ENCODE results near the gene CLCC1.
"Not testable (repeated sequence)": the region's sequence is repeated elsewhere in the genome, so short reads cannot be mapped to it uniquely, and the experiment has no call there.

CLCC1 gene

GRCh38 chr1:108927565-108927964 is 35.7 kb downstream of the CLCC1 start:
- DNase-seq; in situ Hi-C loops (cut with MboI; ENCODE audit: low pct_unique_long_range_greater_than_20kb, low sequenced_read_pairs): not testable (repeated sequence)

GRCh38 chr1:108925920-108926319 is 37.4 kb downstream of the CLCC1 start:
- no peak for DNase-seq
- in situ Hi-C loops (cut with MboI; ENCODE audit: low pct_unique_long_range_greater_than_20kb, low sequenced_read_pairs) = no loop called here

GRCh38 chr1:108916788-108917187 is 46.5 kb downstream of the CLCC1 start:
- no peak for DNase-seq
- in situ Hi-C loops (cut with MboI; ENCODE audit: low pct_unique_long_range_greater_than_20kb, low sequenced_read_pairs) = no loop called here
